Activated CD8-positive, alpha-beta memory T cell treated with anti-CD3 and anti-CD28 coated beads, Interleukin-2, amount 50 U/mL, for 1 hour (primary cell): Measurements from ENCODE around the gene KL.

ENCODE experiments used
- DNase-seq: peaks from one replicate; pipeline ENCODE4 v3.0.0-alpha.2; 2020; ENCODE audit errors: extremely low read depth

Gene KL

DNA sequence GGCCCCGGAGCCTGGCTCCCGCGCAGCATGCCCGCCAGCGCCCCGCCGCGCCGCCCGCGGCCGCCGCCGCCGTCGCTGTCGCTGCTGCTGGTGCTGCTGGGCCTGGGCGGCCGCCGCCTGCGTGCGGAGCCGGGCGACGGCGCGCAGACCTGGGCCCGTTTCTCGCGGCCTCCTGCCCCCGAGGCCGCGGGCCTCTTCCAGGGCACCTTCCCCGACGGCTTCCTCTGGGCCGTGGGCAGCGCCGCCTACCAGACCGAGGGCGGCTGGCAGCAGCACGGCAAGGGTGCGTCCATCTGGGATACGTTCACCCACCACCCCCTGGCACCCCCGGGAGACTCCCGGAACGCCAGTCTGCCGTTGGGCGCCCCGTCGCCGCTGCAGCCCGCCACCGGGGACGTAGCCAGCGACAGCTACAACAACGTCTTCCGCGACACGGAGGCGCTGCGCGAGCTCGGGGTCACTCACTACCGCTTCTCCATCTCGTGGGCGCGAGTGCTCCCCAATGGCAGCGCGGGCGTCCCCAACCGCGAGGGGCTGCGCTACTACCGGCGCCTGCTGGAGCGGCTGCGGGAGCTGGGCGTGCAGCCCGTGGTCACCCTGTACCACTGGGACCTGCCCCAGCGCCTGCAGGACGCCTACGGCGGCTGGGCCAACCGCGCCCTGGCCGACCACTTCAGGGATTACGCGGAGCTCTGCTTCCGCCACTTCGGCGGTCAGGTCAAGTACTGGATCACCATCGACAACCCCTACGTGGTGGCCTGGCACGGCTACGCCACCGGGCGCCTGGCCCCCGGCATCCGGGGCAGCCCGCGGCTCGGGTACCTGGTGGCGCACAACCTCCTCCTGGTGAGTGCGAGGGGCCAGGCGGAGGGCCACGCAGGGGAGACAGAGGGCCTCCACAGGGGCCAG is at the start of gene KL:
Gene KL (plus strand): TSS at position 10 of the 909 bp plus-strand sequence. CDS start 18 bp downstream, at position 28.
- DNase-seq: no peak

DNA sequence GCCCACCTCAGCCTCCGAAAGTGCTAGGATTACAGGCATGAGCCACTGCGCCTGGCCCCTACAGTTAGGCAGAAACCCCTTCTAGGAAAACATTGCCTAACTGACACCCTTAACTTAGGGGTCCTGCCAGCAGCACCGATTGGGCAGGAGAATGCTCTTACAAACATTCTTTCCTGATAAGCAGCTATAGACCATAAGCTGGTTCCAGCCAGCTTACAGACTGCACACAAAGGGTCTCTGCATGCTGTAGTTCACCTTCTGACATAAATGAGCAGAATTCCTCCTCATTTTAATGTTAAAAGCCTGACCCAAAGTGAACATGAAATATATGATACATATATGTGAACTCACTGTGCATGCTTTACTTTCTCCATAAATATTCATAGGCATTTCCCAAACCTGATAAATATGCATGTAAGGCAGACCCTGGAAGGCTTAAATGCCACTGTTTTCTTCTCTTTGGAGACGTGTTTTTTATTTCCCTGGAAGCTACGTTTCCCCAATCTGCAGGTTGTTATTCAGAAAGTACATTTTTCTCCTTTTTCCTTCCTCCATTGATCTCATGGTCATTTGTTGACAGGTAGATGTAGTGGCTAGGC is 48.5 kb upstream of the KL start:
- DNase-seq: no peak

DNA sequence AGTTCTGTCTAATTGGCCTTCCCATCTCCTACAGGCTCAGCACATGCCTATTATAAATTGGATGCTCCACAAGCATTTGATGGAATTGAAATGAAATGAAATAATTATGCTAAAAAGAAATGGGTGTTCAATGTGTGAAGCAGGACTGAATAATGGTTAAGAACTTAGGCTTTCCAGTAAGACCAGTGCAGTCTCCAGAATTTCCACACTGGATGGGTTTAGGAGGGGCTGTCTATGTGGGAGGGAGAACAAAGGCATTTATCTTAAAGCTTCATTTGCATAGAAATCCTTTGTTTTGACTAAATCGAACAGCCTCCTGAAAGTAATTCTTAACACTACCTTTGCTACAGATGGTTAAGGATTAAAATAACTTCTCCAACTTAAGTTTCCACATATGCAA is 47.9 kb upstream of the KL start:
- DNase-seq: no peak

DNA sequence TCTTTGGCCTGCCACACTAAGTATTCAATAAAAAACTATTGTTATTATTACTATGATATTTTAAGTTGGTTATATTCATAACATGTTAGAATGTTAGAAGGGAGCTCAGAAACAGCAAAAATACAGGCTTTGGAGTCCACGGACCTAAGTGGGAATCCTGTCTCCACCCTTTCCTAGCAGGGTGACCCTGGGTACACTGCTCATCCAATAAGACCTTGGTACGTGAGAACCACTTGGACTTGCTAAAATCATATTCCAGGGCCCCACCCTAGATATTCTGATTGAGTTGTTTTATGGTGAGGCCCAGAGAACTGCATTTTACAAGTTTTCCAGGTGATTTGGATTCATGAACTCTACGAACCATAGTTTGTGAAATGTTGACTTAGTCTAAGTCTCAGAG is 47.4 kb upstream of the KL start:
- no peak for DNase-seq

DNA sequence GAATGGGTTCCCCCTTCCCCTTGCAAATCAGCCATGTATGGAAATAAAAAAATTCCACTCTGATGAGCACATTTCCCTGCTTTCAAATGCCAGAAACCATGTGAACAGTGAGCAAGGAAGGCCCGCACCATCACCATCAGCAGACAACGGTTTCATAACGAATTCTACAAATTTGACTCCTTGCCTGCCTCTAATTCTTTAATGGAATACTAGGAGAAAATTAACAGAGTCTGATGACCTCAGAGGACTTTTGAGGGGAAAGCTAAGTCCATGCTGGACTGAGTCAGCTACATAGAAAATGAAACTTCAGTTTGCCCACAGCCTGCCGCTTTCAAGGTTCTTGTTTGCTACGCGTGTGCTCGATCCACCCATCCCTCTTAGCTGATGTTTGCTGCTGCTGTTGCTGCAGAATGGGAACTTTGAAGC is 46.7 kb upstream of the KL start:
- DNase-seq: no peak

DNA sequence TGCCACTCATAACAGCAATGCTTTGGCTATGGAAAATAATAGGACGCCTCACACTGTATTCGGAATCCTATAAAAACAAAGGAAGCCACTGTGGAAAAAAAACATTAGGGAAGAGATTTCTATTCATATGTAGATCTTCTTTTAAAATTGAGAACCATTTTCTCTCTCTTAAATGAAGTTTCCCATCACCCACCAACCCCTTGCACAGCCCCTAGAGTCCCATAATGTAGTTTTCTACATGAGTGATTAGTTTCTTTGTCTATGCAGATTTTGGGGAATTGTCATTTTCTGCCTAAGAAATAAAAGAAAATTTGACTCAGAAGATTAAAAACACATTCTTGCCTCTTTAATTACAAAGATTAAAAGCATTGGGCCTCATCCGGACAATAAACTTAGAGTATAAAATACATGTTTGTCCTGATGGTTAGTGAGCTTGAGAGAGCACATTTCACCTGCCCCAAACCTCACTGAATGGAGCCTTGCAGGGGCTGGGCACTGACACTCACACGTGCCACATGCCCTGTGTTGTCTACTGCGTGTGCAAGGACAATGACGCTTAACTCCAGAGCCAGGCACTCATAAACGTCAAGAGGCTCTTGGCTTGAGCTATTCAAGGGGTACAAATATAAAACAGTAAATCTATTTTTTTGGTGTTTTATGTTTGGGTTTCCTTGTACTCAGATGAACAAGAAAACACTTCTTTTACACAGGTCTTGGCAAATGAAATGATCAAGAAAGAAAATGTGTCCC is 40.0 kb upstream of the KL start:
- no peak for DNase-seq

DNA sequence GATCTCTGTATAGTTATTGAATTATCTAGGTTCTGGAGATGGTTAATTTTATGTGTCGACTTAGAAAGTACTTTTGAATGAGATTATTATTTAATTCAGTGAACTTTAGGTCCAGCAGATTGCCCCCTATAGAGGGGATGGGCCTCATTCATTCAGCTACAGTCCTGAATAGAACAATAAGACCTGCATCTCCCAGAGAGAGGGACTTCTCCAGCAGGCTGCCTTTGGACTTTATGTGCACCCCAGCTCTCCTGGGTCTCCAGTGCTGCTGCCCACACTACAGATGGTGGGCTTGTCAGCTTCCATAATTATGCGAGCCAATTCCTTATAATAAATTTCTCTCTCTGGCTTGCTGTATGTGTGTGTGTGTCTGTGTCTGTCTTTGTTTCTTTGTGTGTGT is 39.3 kb upstream of the KL start:
- DNase-seq: no peak

DNA sequence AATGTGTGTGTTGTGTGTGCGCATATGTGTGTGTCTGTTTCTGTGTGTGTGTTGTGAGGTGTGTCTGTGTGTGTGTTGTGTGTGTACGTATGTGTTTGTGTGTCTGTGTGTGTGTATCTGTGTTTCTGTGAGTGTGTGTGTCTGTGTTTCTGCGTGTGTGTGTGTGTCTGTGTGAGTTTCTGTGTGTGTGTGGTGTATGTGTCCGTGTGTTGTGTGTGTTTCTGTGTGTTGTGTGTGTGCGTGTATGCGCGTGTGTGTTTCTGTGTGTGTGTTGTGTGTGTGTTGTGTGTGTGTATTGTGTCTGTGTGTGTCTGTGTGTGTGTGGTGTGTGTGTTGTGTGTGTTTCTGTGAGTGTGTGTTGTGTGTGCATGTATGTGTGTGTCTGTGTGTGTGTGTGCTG is 38.9 kb upstream of the KL start:
- DNase-seq: no peak

DNA sequence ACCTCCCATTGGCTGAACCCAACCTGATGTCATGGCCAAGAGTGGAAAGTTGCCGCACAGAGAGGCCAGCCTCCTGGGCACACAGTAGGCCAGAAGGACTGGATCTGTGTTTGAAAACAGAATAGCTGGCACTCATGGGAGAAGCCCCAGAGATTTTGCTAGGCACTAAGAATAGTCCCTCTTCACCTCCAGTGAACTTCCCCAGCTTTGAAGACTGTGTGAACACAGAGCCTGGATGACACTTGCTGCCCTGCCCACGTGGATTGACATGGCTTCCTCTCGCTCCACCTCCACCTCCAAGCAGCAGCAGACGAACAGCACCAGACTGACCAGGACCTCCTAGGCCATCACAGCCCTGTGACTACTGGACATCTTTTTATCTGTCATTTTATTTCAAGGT is 37.9 kb upstream of the KL start:
- DNase-seq: no peak

DNA sequence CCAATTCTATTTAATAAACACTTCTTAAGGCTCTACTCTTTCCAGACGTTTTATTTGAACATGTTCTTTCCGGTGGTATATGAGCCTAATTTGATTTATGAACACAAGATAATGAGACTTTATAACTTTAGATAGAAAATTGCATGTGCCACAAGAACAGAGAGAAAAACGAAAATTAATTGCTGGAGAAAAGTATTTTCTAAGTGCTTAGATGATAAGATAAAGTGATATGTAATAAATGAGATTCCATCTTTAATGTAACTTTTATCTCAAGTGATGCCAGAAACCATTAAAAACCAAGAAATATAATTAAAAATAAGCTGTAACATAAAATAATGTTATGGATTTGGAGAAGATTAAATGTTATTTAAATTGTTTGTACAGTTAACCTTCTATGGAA is 33.2 kb upstream of the KL start:
- no peak for DNase-seq

DNA sequence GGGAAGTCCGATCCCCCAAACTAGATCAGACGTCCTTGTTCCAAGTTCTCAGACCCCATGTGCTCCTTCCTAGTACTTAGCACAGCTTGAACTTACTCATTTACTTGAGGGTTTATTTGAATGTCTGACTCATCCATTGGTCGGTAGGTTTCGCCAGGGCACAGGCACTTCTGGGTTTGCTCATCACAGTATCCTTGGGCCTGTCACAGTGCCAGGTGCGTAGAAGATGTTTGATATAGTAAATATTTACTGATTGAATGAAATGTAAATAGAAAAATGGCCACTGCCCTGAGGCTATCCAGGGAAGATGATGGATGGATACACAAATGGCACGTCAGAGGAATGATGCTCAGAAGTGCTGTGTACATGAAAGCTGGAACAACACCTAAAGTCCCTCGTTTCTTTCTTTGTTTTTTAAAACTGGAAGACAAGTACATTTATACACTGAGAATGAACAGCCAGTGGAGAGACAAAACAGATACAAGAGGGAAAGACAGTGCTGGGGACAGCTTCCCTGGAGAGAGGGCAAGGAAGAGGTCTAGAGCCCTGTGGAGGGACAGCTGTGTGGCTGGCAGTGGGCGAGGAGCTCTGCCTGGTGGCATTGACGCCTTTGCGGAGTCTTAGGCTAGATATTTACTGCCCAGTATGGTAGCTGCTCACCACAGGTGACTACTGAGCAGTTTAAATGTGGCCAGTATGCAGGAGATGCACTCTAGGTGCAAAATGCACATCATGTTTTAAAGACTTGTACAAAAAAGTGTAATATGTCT is 31.2 kb upstream of the KL start:
- no peak for DNase-seq

DNA sequence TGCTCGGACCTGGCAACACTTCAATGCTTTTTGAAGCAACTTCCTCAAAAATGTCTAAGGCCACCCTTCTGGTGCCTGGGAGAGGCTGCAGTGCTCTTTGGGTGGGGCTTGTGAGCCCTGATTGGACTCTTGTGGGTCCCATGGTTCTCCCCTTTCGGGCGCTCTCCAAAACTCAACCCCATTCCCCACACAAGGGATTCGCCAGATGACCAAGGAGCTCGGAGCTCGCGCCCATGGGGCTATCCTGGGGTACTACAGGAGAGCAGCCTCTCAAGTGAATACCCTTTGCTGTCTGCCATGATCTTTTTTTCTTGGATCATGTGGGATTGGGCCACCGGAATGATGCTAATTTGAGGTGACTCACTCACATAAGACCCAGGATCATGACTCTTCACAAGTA is 29.7 kb upstream of the KL start:
- DNase-seq: no peak

DNA sequence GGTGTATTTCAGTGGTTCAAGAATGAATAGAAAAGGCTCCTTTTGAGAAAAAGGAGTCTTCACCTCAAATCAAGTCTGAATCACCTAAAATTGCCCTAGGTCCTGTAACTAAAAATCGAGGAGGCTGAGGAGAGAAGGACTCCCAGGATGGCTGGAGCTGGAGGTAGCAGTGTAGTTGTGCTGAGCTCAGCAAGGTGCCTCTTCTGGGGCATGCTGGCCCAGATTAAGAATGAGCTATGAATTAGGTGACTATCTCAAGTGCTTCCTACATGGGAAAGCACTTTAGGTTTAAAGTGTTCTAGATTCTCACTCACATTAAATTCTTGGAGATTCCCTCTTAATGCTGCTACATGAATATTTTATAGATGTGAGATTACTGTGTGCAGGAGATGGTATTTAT is 28.8 kb upstream of the KL start:
- no peak for DNase-seq

DNA sequence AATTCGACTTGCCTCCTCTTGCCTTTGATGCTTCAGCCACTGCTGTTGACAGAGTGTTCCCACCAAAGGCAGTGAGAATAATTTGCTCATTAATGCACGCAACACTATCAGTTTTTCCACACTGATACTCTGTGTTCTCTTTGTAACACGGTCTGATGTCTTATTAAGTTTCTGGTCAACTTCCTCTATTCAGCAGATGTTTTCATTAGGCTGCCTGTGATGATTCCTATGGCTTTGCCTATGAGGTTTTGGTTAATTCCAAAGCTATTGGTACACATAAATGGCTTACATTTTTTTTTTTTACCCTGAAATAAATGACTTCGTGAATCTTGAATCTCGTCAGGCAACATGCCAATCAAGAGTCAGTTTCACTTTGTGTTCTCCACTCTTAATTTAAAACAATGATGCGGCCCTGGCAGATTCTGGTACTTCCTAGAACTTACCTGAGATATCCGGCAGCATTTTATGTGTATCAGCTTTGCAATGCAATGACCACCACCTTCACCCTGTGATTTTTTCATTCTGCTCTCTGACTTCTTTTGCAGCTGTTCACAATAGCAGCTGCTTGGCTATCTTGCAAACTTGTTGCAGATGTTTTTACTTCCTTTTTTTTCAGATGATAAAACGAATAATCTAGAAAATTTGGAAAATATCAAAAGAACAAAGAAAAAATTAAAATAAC is 27.5 kb upstream of the KL start:
- no peak for DNase-seq

DNA sequence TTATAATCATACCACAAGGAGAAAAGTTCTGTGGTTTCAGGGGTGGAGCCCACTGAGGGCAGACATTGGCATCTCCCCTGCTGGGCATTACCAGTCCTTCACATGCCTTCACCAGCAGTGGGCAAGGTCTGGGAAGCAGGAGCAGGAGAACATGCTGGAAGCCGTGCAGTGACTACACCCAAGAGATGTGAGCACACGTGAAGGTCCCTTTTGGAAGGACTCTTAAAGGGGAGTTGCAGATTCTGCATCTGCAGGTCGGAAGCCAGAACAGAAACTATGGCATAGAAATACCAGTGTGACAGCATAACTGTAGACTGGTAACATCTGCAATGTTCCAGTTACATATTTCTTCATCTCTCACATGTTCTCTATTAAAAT is 26.9 kb upstream of the KL start:
- DNase-seq: no peak

DNA sequence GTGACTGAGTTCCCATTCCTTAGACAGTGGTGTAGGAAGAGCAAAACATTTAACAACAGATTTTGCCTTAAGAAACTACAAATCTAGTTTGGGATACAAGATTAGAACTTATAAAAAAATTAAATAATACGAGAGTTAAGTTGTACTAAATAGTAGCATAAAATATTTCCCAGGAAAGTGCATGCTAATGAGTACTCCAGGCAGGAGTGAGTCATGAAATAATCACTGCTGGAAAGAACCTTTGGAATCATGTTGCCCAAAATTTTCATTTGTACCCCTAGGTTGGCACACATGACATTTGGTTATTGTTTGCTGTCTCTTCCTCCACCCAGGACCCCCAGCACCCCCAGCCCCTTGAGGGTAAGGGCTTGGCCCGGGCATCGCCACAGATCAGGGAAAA is 26.3 kb upstream of the KL start:
- no peak for DNase-seq

DNA sequence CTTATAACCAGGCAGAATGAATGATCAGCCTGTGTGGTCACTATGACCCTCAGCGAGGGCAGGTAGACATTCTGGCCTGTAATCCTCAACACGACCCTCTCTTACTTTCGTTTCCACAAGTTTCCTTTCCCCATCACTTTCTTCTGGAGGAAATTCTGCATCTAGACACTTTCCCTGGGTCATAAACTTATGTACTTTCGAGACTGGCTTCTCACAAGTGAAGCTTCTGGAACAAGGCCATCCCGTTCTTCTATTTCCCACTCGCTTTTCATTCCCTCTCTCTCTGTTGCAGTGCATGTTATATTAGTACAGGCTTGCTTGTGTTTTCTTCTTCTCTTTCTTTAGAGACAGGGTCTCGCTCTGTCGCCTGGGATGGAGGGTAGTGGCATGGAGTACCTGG is 23.1 kb upstream of the KL start:
- no peak for DNase-seq

DNA sequence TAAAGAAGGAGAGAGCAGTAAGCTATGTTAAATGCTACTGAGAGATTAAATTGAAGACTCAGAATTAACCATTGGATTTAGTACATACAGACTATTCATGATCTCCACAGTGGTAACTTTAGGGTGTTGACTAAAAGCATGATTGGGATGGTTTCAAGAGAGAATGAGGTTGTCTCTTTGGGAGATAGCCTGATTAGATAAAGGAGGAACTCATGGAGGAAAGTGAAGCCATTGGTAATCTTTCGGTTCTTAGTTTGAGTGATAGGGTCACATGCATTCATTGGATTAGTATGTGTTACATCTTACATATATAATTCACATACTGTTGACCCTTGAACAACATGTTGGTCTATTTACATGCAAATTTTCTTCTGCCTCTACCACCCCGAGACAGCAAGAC is 18.8 kb upstream of the KL start:
- no peak for DNase-seq

DNA sequence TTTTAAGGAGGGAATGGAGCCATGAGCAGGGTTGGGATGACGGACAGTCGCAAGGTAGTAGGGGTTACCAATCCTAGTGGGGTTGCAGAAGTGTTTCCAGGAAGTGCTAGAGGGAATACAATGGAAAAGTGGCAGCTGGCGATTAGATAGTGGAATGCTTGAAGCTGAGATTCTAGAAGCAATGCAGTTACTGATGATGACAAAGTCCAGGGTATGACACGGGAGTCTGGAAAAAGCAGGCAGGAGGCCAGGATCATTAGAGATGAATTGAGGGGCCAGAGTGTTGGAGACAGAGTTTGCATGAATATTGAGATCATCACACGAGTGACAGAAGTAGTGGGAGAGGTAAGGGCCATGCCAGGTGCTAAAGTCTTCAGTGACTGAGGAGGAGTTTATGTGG is 17.3 kb upstream of the KL start:
- no peak for DNase-seq

DNA sequence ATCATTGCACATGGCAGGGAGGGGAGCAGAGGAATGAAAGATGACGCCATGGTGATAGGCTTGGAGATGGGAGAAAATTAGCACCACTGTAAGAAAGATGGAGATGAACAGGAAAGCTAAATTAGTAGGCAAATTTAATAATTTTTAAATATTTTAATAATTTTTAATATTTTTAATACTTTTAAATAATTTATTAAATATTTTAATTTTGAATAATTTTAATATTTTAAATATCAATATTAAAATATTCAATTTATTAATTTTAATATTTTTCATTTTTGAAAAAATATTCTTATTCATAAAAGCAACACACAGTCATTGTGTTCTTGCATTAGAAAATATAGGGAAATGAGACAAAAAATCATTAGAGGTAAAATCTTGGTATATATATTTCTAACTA is 15.9 kb upstream of the KL start:
- DNase-seq: no peak

DNA sequence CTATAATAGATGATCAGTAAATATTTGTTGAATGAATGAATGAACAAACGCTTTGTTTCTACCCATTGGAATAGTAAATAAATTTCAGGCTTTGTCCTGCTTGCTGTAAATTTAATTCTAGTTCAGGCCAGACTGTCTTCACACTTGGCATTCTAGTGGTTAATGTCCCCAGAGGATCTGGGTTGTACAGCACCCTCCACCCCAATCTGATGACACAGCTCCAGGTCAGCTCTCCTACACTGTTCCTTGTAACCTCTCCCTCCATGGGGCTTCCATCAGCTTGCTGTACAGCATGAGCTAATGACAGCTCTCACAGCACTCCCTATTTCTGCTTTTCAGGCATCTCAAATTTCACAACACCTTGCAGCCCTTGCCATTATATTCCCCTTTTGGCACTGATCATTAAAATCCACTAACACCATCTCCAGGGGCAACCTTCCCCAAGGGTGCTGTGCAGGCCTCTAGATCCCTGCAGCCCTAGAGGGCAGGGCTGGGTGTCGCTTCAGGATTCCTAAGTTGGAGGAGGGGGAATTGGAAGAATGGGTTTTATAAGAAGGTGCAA is 12.7 kb upstream of the KL start:
- DNase-seq: no peak
